CD4-positive, alpha-beta T cell treated with Interleukin-10 for 1 hour (primary cell): ENCODE data around the gene EN1.

Experiments
- DNase-seq: peaks from one replicate; pipeline ENCODE4 v3.0.0-alpha.2; 2020

Gene EN1

GRCh38 chr2:118842661-118843482 lies 4.6 kb downstream of the EN1 start:
- no peak for DNase-seq

GRCh38 chr2:118841828-118842461 lies 5.5 kb downstream of the EN1 start:
- no peak for DNase-seq

DNA sequence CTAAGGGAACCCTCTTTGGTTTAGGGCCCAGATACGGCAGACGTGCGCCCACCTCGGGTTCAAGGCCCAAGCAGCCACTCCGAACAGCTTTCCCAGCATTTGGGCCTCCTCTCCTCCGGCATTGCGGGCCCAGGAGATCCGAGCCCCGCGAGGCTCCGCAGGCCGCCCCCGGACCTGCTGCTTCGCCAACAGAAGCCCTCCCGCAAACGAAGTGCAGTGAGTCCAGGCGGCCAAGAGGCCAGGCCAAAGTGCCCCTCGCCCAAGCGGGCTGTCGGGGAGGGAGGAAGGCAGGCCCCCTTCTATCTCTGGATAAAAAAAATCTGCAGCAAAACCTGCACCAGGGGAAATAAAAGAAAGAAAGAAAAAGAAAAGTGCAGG lies 6.0 kb downstream of the EN1 start:
- no peak for DNase-seq

DNA sequence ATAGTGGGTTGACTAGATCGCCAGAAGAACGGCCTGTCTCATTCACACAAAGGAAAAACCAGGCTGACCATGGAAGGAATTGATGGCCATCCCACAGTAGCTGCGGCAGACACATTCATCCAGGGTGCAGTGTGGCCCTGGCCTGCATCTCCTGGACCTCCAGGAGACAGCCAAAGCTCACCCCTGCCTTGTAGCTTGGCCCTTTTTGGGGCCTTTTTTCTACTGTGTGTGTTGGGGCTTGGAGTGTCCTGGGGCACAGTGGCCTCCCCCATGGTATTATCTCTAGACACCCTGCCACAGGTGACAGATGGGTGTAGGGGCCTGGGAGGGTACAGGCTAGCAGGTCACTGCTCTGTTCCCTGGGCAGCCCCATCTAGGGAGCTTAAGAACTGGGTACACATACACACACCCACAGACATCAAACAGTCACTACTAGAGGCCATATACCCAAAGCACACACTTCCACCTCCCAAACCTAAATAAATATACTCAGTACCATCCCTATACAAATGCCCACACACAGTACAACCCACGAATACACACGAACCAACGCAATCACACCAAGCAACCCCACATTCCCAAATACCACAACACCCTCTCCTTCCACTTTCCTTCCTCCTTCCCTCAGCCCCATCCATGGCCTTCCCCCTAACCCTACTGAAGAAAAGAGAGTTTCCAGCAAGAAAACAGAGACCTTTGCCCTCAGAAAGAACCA lies 8.6 kb downstream of the EN1 start:
- DNase-seq, result no peak

DNA sequence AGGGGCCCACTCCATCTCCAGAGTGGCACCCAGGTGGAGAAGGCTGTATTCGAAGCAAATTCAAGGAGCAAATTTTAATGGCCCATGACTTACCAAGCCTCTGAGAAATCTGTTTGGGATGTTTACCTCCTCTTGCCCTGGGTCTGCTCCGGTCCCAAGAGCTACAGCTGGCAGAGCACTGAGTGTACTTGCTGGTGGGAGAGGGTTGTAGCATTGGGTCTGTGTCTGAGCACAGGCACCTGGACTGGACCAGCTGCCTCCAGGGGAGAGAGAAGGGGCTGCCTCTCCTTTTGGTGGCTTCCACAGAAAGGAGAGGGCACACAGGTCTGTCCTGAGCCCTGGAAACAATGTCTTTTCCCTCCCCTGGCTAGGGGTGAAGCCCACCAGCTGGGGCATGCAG lies 9.8 kb downstream of the EN1 start:
- DNase-seq, result no peak

- DNase-seq, result no peak
Measured at GRCh38 chr2:118837067-118837466, 10.4 kb downstream of the EN1 start.

GRCh38 chr2:118836411-118836930 lies 11.0 kb downstream of the EN1 start:
- DNase-seq, result no peak

- no peak for DNase-seq
Measured at GRCh38 chr2:118835746-118836410, 11.6 kb downstream of the EN1 start.

- DNase-seq, result no peak
Measured at GRCh38 chr2:118834901-118835745, 12.3 kb downstream of the EN1 start.

DNA sequence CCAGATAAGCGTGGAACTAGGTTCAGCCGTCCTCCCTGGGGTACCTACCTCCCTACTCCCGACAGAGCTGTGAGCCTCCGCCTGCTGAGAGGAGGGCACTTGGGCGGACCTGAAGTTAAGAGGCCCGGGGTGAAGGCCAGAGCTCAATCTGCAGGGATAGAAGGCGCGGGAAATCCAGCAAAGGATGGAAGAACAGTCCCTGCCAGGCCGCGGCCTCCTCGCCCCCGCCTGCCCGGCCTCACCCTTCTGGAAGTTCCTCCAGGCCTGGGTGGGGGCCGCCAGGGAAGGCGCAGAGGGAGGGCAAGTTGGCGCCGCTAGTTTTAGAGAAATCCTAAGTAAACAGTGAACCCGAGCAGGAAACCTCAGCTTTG lies 13.0 kb downstream of the EN1 start:
- DNase-seq, result no peak

DNA sequence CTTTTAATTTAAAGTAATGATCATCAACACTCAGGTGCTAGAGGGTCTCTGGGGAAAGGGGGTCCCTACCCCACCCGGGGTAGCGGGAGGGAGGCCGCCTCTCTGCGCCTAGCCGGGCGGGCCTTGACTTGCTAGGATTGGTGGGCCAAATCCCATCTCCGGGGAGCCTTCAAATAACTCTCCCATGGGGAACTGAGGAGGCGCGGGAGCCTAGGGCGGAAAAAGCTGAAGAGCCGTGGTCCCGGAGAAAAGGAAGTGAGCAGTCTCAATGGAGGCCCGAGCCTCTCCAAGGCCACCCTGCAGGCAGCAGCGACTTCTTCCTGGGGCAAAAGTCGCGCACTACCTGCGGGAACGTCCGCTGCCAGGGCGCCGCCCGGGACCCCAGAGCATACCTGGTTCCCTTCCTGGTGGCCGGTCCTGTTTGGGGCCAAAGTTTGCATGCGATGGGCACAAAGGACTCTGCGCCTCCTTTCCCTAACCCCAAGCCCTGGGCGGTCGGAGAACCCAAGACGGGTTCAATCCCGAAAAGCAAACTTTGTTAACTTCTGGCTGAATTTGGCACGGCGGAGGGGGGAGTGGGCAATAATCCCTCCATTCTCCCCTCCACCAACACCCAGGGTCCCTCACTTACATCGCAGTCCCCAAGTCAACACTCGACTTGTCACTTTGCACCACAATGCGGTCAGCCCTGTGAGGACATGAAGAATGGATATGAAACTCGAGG lies 13.6 kb downstream of the EN1 start:
- no peak for DNase-seq

GRCh38 chr2:118832791-118833715 lies 14.4 kb downstream of the EN1 start:
- DNase-seq, result no peak

DNA sequence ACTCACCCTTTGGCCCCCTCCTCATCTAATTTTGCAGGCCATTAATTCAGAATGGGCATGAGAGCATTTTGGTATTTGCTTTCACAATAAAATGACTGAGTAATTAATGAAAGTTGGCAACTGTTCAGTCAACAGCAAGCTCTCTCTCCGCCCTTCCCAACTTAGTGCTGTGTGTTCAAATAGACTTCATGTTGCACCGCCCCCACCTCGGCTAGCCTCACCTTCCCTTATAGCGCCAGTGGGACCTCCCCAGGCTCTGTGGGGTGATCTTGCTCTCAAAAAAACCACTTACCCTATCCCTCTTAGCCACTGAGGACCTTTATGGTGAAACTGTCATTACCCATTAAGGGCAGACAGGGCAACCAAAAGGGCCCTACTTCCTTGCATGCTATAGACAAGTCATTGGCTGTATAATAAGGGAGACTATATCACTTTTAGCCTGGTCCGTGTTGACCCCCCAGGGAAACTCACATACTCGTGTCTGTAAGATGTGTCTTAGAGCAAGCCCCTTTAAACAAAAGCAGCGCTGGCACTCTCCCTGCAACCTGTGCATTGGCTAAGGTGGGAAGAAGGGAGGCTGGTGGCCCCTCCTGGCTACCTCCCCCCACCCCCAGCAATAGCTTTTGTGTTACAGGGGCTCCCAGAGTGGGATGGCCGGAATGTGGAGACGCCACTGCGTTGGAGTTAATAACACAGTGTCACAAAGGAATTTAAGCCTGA lies 15.2 kb downstream of the EN1 start:
- DNase-seq, result no peak

DNA sequence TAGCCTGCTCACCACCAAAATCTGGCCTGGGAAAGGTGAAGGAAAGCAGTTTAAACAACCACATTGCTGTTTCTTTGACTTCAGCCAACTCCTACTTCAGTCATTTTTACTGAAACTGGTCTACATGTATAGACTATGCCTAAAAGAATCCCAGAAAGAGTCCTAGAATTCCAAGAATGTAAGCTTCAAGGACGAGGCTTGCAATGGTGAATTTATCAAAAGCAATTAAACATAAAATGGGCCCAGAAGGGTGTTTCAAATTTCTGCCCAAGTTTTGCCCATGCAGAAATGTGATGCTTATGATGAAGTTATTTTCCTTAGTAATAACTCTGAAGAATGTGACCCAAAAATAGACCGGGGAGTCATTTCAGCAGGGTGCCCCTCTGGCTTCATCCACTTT lies 16.6 kb downstream of the EN1 start:
- DNase-seq, result no peak

GRCh38 chr2:118830118-118830517 lies 17.3 kb downstream of the EN1 start:
- no peak for DNase-seq

- no peak for DNase-seq
Measured at GRCh38 chr2:118826093-118826492, 21.4 kb downstream of the EN1 start.

DNA sequence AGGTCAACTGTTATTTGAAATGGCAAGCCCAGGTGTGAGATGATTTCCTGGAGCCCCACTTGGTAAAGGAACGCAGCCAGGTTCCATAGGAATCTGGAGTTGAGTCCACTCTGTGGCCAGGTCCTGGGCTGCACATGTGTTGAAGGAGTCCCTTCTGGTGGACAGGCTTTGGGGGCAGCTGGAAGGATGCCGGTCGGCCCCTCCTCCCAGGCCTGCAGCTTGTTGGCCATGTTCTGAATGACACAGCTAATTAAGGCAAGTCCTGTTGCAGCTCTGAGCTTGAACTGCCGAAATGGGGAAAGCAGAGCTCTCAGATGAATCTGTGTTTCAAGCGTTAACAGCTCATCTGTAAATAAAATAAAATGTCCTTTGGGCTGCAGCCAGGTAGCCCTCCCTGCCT lies 23.8 kb downstream of the EN1 start:
- DNase-seq, result no peak

DNA sequence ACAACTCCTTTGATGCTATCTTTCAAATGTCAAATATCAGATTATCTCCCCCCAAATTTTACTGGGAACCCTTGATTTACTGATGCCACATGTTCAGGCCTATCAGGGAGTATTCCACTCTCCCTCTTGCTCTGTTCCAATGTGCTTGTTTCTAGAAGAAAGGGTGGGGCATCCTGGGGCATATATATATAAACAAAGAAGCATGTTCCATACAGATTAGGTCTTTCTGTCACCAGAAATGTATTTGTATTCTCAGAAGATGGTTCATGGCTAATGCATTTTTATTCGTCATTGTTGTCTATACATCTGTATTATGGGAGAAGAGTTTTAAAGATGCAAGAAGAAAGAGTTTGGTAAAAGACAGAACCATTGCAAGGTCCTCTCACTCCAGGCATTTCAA lies 24.9 kb downstream of the EN1 start:
- DNase-seq, result no peak

DNA sequence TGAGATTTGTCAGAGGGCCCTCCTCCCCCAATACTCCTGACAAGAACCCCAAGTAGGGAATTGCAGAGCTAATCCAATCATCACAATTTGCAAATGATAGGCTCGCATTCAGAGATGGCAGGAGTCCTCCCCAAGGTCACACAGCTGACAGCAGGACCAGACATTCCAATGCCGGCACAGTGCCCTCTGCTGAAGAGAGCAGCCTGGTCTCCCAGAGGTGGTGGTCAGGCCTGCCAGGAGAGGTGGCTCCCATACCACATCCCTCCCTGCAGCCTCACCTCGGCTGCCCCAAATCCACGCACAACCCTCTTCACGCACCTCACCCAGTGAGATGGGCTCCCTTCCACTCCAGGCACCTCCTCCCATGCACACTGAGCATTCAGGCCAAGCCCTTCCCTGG lies 25.4 kb downstream of the EN1 start:
- no peak for DNase-seq

GRCh38 chr2:118817469-118817868 lies 30.0 kb downstream of the EN1 start:
- no peak for DNase-seq
